RKO (cell line): ENCODE data around the gene ARHGAP1.

Experiments used
- DNase-seq: peaks from one replicate; pipeline ENCODE4 v3.0.0-alpha.2; 2016; ENCODE audit warnings: low spot score

The ARHGAP1 gene

DNA sequence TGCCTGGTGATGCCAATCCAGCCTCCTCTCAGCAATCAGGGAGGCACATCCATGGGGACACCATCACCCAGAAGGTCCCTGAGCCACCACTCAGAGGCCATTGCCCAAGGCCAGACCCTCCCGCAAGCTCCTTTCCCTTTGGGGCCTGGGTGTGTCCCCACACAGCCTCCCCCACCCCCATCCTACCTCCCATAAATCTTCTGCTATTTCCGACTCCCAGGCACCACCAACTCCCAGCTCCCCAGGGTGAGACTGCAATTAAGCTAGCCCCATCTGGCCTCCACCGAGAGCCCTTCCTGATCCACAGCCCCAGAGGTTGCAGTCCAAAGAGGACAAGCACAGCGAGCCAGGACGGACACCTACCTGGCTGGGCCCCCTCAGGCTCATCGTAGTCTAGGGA lies 6.3 kb downstream of the ARHGAP1 start:
- no peak for DNase-seq

- no peak for DNase-seq
Observed at GRCh38 chr11:46693597-46694012, 6.8 kb downstream of the ARHGAP1 start.

DNA sequence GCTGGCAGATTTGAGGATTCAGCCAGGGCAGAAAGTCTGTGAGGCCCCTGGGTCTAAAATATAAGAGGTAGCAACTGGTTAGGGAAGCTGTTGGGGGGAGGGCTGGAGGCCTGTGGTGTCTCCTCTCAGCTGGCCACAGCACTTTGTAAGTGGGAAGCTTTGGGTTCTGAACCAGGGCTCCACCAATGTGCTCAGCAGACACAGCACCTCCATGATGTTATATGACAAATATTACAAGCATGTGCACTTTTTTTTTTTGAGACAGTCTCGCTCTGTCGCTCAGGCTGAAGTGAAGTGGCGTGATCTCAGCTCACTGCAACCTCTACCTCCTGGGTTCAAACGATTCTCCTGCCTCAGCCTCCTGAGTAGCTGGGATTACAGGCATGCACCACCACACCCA lies 8.0 kb downstream of the ARHGAP1 start:
- DNase-seq, result no peak

DNA sequence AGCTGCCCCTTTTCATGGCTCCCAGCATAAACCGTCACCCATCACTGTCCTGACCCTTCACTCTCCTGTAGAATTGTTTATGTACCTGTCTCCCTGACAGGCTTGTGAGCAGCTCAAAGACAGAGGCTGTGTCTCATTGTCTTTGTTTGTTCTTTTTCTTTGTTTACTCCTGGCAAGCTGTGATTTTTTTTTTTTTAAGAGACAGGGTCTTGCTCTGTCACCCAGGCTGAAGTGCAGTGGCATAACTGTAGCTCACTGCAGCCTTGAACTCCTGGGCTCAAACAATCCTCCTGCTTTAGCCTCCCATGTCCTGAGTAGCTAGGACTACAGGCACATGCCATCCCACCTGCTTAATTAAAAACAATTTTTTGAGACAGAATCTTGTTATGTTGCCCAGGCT lies 9.7 kb downstream of the ARHGAP1 start:
- no peak for DNase-seq

DNA sequence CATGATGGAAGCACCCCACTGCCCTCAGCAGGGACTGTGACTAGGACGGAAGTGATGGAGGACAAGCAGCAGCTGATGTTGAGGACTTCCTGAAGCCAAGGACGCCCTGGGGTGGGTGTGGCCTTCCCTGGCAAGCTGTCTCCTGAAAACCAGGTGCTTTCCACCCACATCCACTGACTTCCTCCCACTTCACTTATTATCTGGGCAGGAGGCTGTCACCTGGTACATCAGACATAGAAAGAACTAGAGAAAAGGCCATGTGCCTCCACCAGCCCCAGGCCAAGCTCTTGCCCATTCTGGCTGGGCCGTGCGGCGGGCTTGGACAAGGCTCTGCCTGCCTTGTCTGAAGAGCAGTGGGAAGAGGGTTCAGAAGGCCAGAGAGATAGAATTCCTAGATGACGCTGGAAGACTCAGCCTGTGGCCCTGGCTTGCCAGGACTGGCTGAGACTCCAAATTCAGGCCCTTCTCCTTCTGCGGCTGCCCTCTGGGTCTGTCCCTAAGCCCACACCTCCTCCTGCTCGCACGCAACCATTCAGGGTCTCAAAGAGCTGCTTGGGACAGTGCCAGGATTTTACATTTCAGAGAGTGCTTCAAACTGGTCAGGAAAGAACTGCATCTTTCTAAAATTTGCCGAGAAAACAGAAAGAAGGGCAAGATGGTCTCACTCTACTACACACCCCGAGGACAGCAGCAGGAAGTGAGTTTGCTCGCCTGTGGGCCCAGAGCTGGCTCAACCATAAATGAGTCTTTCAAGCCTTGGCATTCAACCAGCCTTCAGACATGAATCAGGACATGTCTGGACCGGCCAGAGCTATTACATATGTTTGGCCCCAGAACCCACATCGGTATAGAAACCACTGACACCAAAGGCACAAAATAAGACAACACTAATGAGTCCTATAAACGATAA lies 13.3 kb downstream of the ARHGAP1 start:
- no peak for DNase-seq

DNA sequence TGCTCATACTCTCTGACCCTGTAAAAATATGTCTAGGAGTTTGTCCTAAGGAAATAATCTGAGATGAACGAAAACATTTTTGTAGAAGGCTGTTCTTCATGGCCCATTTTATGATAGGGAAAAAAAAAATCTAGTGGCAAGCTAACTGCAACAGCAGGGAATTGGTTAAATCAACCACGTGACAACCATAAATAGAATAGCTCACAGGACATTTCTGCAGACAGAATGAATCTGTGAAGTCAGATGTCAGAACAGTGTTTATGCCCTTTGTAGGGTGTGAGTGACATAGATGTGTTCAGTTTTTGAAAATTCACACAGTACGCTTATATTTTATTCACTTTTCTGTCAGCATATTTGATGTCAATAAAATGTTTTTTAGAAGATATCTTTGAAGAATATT lies 16.1 kb downstream of the ARHGAP1 start:
- no peak for DNase-seq

DNA sequence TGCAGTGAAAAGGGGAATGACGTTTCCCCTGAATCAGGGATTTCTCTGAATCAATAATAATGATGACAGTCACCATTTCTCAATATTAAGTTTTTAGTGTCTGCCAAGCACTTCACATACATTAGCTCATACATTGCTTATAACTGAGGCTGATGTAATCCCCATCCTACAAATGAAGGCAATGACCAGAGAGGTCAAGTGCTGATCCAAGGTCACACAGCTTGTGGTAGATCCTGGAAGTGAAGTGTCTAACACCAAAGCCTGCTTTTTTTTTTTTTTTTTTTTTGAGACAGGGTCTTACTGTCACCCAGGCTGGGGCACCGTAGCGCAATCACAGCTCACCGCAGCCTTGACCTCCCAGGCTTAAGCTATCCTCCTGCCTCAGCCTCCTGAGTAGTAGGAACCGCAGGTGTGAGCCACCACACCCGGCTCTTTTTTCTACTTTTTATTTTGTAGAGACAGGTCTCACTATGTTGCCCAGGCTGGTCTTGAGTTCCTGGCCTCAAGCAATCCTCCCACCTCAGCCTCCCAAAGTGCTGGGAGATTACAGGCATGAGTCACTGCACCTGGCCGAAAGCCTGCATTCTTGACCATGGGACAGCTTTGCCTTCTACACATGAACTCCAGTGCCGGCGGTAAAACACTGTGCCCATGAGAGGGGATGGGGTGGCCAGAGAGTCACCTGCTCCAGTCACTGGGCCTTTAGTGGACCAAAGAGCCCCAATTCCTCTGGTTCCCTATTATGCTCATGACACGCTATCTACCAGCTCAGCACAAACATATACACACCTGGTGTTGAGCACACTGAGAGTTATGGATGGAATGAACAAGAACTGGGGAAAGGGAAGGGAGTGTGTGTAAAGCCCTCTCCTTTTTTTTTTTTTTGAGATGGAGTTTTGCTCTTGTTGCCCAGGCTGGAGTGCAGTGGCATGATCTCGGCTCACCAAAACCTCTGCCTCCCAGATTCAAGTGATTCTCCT lies 17.4 kb downstream of the ARHGAP1 start:
- no peak for DNase-seq

- no peak for DNase-seq
Observed at GRCh38 chr11:46681814-46682213, 18.6 kb downstream of the ARHGAP1 start.

GRCh38 chr11:46680815-46681214 lies 19.6 kb downstream of the ARHGAP1 start:
- DNase-seq, result no peak

- no peak for DNase-seq
Observed at GRCh38 chr11:46680164-46680760, 20.2 kb downstream of the ARHGAP1 start.

- no peak for DNase-seq
Observed at GRCh38 chr11:46679241-46680163, 20.9 kb downstream of the ARHGAP1 start.

GRCh38 chr11:46678741-46679130 lies 21.7 kb downstream of the ARHGAP1 start:
- DNase-seq, result no peak

DNA sequence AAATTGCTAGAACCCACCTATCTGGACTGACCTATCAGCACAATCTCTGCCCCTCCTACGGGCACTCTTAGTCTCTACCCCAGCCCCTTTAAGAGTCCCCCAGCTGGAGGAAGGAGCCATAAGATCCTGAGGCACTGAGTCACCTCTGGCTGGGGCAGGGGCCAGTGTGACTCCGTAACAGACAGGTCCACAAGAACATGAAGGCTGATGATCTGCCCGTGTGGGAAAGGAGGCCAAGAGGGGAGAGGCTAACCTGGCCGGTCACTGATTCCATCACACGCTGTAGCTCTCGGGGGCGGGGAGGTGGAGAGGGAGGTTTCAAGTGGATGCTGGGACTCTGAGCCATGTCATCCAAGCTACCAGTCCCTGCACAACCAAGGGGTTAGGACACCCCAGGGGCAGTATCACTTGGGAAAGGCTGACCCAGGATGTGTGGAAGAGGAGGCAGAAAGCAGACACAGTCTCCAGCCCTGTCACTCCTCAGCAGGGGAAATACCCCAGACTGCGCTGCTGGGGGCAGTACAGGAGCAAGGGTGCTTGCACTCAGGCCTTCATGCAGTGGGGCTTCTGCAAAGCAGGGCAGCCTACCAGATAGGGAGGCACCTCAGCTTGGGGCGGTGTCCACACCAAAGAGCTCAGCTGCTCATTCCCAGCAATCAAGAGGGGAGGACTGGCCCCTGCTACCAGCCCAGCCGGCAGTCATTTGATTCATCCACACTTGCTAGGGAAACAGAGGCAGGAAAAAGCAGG lies 22.3 kb downstream of the ARHGAP1 start:
- DNase-seq, result no peak

- no peak for DNase-seq
Observed at GRCh38 chr11:46677169-46677568, 23.2 kb downstream of the ARHGAP1 start.

DNA sequence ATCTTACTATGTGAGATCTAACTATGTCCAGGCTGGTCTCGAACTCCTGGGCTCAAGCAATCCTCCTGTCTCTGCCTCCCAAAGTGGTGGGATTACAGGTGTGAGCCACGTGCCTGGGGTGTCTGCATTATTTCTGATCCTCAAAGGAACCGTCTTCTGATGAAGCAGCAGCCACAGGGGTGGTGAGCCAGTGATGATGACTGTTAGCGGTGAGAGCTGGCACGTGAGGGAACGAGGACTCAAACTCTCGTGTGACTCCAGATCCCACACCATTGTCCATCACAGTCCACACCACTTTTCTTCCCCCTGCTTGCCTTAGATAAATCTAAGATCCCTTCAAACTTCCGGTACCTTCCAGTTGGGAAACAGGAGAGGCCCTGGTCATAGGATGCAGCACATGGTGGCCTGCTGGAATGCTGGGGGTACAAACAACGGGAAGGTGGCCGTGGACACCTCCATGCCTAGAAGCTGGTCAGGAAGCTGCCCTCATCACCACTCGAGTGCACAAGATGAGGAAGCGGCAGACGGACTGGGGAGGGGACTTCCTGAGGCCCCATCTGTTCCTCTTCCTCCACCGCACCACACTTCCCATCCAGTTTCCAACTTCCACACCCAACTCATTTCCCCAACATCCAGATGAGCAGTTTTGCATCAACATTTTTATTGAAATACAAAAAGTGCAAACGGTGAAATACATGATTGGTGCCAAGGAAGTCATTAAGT lies 23.8 kb downstream of the ARHGAP1 start:
- DNase-seq, result no peak

DNA sequence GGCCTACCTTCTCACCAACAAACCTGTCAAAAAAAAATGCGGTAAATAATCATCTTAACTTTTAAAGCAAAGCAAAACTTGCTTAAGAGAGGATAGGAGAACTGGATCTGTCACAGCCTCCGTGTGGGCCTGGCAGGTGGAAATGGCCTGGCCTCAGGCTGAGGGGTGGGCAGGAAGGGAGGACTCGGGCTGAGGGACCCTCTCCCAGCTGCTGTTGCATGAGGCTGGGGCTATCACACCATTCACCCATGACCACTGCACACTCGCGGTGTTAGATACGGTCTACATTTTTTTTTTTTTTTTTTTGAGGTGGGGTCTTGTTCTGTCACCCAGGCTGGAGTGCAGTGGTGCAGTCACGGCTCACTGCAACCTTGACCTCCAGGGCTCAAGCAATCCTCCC lies 24.5 kb downstream of the ARHGAP1 start:
- no peak for DNase-seq

DNA sequence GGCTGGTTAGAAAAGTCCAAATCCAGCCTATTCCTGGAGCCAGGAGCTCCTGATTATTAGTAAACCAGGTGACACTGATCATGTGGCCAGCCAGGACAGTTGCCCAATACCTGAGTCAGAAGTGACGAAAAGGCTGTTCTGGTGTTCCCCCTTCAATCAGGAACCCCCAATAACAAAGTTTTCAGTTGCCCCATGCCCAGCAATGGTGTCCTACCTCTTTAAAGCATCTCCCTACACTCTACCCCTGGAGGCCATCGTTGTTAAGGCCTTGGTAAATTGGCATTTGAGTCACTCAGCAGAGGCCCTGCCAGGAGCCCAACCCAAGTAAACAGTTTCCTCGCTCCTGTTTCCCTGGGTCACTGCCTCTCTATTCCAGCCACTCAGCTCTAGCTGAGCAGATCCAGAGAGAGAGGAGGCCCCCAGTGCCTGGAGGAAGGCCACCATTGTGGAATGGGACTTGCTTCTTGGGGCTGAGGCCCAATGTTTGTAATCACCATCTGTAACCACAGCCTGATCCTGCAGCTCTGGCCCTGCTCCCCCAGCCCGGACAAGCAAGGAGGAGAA lies 25.0 kb downstream of the ARHGAP1 start:
- no peak for DNase-seq

DNA sequence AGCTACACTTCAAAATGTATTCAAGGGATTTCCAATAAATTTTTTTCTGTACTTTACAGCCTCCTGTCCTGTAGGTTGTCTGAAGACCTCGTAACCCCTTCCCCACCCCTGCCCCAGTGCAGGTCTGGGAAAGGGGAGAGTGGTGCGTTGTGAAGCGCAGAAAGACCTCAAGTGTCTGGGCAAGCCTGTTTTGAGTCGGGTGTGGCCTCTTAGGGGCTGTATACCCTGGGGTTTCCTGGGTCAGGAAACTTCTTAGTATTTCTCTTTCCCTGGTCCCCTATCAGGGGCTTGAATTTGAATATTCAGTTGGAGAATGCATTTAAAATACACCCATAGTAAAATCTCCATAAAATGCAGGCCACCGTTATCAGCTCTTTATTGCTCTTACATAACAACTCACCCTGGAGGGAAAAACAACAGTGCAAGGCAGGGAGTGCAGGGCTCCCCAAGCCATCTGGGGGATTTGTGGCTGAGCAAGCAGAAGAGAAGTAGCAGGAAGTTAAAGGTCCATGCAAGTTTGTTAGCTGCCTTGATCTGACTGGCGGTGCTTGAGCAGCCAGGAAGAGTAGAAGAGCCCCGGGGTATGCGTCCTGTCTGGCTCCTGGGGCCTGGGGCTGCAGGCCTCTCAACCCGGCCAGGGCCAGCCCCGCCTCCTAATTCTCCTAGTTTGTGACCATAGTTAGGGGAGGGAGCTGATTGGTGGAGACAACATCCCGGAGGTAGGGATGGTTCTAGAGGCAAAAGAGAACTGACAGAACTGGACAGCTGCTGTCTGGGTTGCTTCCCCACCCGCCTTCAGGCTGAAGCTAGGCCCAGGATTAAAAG lies 25.7 kb downstream of the ARHGAP1 start:
- DNase-seq, result no peak
